ENCODE data around the gene GRAMD2B.
A peak's percentile ranks its signal among the peaks of the same experiment; 100 is the strongest.
"Not testable (repeated sequence)": the region's sequence is repeated elsewhere in the genome, so short reads cannot be mapped to it uniquely, and the experiment has no call there.

GRAMD2B gene

GRCh38 chr5:126454081-126454480 is 30.9 kb downstream of the GRAMD2B start:
- DNase-seq: no peak

GRCh38 chr5:126454535-126454934 is 31.3 kb downstream of the GRAMD2B start:
- no peak for DNase-seq

GRCh38 chr5:126455264-126455663 is 32.1 kb downstream of the GRAMD2B start:
- no peak for DNase-seq

- DNase-seq: no peak
Observed at GRCh38 chr5:126455728-126456127, 32.5 kb downstream of the GRAMD2B start.

GRCh38 chr5:126456217-126456820 is 33.1 kb downstream of the GRAMD2B start:
- DNase-seq: peak in 1 of 2 experiments; percentile 8

- no peak for DNase-seq
Observed at GRCh38 chr5:126460459-126460858, 37.2 kb downstream of the GRAMD2B start.

GRCh38 chr5:126460977-126461376 is 37.8 kb downstream of the GRAMD2B start:
- DNase-seq: no peak

- DNase-seq: no peak
Observed at GRCh38 chr5:126461838-126462237, 38.6 kb downstream of the GRAMD2B start.

- no peak for DNase-seq
Observed at GRCh38 chr5:126462239-126463014, 39.2 kb downstream of the GRAMD2B start.

GRCh38 chr5:126464016-126464415 is 40.8 kb downstream of the GRAMD2B start:
- no peak for DNase-seq

- no peak for DNase-seq
Observed at GRCh38 chr5:126464959-126465358, 41.8 kb downstream of the GRAMD2B start.

GRCh38 chr5:126468091-126468490 is 44.9 kb downstream of the GRAMD2B start:
- no peak for DNase-seq

GRCh38 chr5:126469536-126470316 is 46.5 kb downstream of the GRAMD2B start:
- DNase-seq: no peak

- not testable (repeated sequence) for DNase-seq
Observed at GRCh38 chr5:126470529-126470928, 47.3 kb downstream of the GRAMD2B start.

- no peak for DNase-seq
Observed at GRCh38 chr5:126471247-126471646, 48.0 kb downstream of the GRAMD2B start.

GRCh38 chr5:126471875-126472537 is 48.8 kb downstream of the GRAMD2B start:
- no peak for DNase-seq

- DNase-seq: no peak
Observed at GRCh38 chr5:126472538-126472889, 49.3 kb downstream of the GRAMD2B start.

GRCh38 chr5:126477294-126478117 is 54.3 kb downstream of the GRAMD2B start:
- DNase-seq: no peak

GRCh38 chr5:126479810-126480209 is 56.6 kb downstream of the GRAMD2B start:
- DNase-seq: no peak

GRCh38 chr5:126480824-126481223 is 57.6 kb downstream of the GRAMD2B start:
- no peak for DNase-seq

GRCh38 chr5:126481243-126481642 is 58.0 kb downstream of the GRAMD2B start:
- no peak for DNase-seq

GRCh38 chr5:126482591-126482990 is 59.4 kb downstream of the GRAMD2B start:
- DNase-seq: no peak
